Ishikawa (cell line): ENCODE data around the gene RPA1.

Experiments used
- CEBPB ChIP-seq: IDR thresholded peaks from 2 replicates; pipeline ENCODE4 v1.6.1; 2012
- CREB1 ChIP-seq: IDR thresholded peaks from 2 replicates; pipeline ENCODE4 v1.6.1; 2012; ENCODE audit warnings: low read depth
- EGR1 ChIP-seq: IDR thresholded peaks from 2 replicates; pipeline ENCODE4 v1.6.1; 2012
- EP300 ChIP-seq: IDR thresholded peaks from 2 replicates; pipeline ENCODE4 v1.6.1; 2012; ENCODE audit warnings: borderline replicate concordance
- FOXM1 ChIP-seq: IDR thresholded peaks from 2 replicates; pipeline ENCODE4 v1.6.1; 2012; ENCODE audit warnings: low read depth, borderline replicate concordance
- NFIC ChIP-seq: IDR thresholded peaks from 2 replicates; pipeline ENCODE4 v1.6.1; 2012
- RAD21 ChIP-seq: IDR thresholded peaks from 2 replicates; pipeline ENCODE4 v1.6.1; 2012; ENCODE audit warnings: low read depth
- TAF1 ChIP-seq: IDR thresholded peaks from 2 replicates; pipeline ENCODE4 v1.6.1; 2012; ENCODE audit warnings: low read depth, mild to moderate bottlenecking
- TCF12 ChIP-seq: IDR thresholded peaks from 2 replicates; pipeline ENCODE4 v1.6.1; 2012; ENCODE audit warnings: low read depth
- TEAD4 ChIP-seq: IDR thresholded peaks from 2 replicates; pipeline ENCODE4 v1.6.1; 2012
- YY1 ChIP-seq: IDR thresholded peaks from 2 replicates; pipeline ENCODE4 v1.6.1; 2012; ENCODE audit warnings: low read depth
- ZBTB7A ChIP-seq: IDR thresholded peaks from 2 replicates; pipeline ENCODE4 v1.6.1; 2012; ENCODE audit warnings: low read depth
- TF ChIP-seq, protein P1 (sequence below): IDR thresholded peaks from 2 replicates; pipeline ENCODE4 v1.6.1; 2012; ENCODE audit warnings: low read depth, mild to moderate bottlenecking
- TF ChIP-seq, protein P2 (sequence below): IDR thresholded peaks from 2 replicates; pipeline ENCODE4 v1.6.1; 2012
- TF ChIP-seq, protein P3 (sequence below): IDR thresholded peaks from 2 replicates; pipeline ENCODE4 v1.6.1; 2012

Gene RPA1

GRCh38 chr17:1913702-1914101 lies 83.9 kb downstream of the RPA1 start:
- TF ChIP-seq, protein P1, sequence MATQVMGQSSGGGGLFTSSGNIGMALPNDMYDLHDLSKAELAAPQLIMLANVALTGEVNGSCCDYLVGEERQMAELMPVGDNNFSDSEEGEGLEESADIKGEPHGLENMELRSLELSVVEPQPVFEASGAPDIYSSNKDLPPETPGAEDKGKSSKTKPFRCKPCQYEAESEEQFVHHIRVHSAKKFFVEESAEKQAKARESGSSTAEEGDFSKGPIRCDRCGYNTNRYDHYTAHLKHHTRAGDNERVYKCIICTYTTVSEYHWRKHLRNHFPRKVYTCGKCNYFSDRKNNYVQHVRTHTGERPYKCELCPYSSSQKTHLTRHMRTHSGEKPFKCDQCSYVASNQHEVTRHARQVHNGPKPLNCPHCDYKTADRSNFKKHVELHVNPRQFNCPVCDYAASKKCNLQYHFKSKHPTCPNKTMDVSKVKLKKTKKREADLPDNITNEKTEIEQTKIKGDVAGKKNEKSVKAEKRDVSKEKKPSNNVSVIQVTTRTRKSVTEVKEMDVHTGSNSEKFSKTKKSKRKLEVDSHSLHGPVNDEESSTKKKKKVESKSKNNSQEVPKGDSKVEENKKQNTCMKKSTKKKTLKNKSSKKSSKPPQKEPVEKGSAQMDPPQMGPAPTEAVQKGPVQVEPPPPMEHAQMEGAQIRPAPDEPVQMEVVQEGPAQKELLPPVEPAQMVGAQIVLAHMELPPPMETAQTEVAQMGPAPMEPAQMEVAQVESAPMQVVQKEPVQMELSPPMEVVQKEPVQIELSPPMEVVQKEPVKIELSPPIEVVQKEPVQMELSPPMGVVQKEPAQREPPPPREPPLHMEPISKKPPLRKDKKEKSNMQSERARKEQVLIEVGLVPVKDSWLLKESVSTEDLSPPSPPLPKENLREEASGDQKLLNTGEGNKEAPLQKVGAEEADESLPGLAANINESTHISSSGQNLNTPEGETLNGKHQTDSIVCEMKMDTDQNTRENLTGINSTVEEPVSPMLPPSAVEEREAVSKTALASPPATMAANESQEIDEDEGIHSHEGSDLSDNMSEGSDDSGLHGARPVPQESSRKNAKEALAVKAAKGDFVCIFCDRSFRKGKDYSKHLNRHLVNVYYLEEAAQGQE, result no peak
- TF ChIP-seq NFIC (no peak), FOXM1 (no peak)
- TF ChIP-seq, protein P2, sequence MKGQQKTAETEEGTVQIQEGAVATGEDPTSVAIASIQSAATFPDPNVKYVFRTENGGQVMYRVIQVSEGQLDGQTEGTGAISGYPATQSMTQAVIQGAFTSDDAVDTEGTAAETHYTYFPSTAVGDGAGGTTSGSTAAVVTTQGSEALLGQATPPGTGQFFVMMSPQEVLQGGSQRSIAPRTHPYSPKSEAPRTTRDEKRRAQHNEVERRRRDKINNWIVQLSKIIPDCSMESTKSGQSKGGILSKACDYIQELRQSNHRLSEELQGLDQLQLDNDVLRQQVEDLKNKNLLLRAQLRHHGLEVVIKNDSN, result no peak

- TF ChIP-seq ZBTB7A (no peak), CREB1 (no peak), TCF12 (no peak), TAF1 (no peak), TEAD4 (no peak), CEBPB (no peak), RAD21 (no peak), NFIC (no peak), YY1 (no peak), EGR1 (no peak), FOXM1 (no peak), EP300 (no peak)
- TF ChIP-seq, protein P2, result no peak
- TF ChIP-seq, protein P3, sequence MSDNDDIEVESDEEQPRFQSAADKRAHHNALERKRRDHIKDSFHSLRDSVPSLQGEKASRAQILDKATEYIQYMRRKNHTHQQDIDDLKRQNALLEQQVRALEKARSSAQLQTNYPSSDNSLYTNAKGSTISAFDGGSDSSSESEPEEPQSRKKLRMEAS, result no peak
- TF ChIP-seq, protein P1, result no peak
Measured at GRCh38 chr17:1914661-1915083, 84.9 kb downstream of the RPA1 start.

GRCh38 chr17:1915889-1916288 lies 86.1 kb downstream of the RPA1 start:
- TF ChIP-seq, protein P2, result no peak
- TF ChIP-seq TAF1, result no peak
- TF ChIP-seq CEBPB, result no peak
- TF ChIP-seq, protein P1, result no peak
- no peak for TF ChIP-seq EP300
- TF ChIP-seq TCF12, result no peak
- TF ChIP-seq YY1, result no peak
- no peak for TF ChIP-seq CREB1
- TF ChIP-seq RAD21, result no peak
- no peak for TF ChIP-seq ZBTB7A
- no peak for TF ChIP-seq EGR1
- TF ChIP-seq, protein P3, result no peak
- no peak for TF ChIP-seq FOXM1
- TF ChIP-seq TEAD4, result no peak
- TF ChIP-seq NFIC, result no peak

GRCh38 chr17:1916316-1916715 lies 86.5 kb downstream of the RPA1 start:
- TF ChIP-seq EP300, result no peak
- no peak for TF ChIP-seq CREB1
